HCT116 (cell line): Measurements from ENCODE around the gene CAMTA2. TPM values are rescaled to one million over a fixed set of nuclear protein-coding genes. Genes with fewer than 3 reads are reported as not detected.

Source experiments
- ATAC-seq: fragments of 200-7000 bp; cut with Tn5 transposase; 2 replicates; pipeline ENCODE4 v1.9.1; 2020; ENCODE audit warnings: mild to moderate bottlenecking, moderate library complexity
- BruUV-seq: library from RNA; stranded (reverse); fragments of 400-500 nt; replicated peaks from 2 replicates; lab custom pipeline; 2021; lab: Mats Ljungman, UMichigan
- CTCF ChIA-PET: fragments of 300-600 bp; sonication (Branson Sonifier 250); formaldehyde crosslinking; loops from one replicate; lab custom pipeline; 2021; ENCODE audit warnings: antibody characterized with exemption; lab: Charles Lee
- POLR2A ChIA-PET: fragments of 300-600, 350-600 bp; sonication (Branson Sonifier 250); formaldehyde crosslinking; loops from one replicate; lab custom pipeline; 2021; ENCODE audit warnings: antibody characterized with exemption; lab: Charles Lee
- RAD21 ChIA-PET, 2 experiments: fragments of 300-600 bp; sonication (Branson Sonifier 250); formaldehyde crosslinking; loops; one replicate each; lab custom pipeline; 2023; ENCODE audit warnings: low total read pairs in 2 of 2; ENCODE audit not compliant: uncharacterized antibody in 2 of 2, unreplicated experiment in 2 of 2, low non-redundant PET in 1 of 2; lab: Charles Lee
- DNase-seq: peaks from one replicate; pipeline ENCODE4 v3.0.0-alpha.2; 2010; ENCODE audit warnings: low read depth, low spot score
- H2AFZ ChIP-seq: fragments of 200-600 bp; shearing (Covaris generic), sonication (generic); 2 replicates; pipeline ENCODE4 v1.6.1; 2017; ENCODE audit warnings: low read depth, mixed run types, mixed read lengths, antibody characterized with exemption, low read length; ENCODE audit not compliant: poor library complexity, severe bottlenecking
- H3K27ac ChIP-seq: 2 replicates; pipeline ENCODE4 v1.5.1; 2012; ENCODE audit warnings: low read depth, low read length
- H3K27me3 ChIP-seq: fragments of 200-600 bp; sonication (generic); 2 replicates; pipeline ENCODE4 v1.6.1; 2016; ENCODE audit warnings: mixed run types, low read length, mixed read lengths; ENCODE audit not compliant: insufficient read depth
- H3K36me3 ChIP-seq, 2 experiments: fragments of 200-500 bp in 1 of 2; fragments of 200-600 bp in 1 of 2; sonication (Bioruptor generic) in 1 of 2; sonication (generic) in 1 of 2; 2 replicates each; pipeline versions ENCODE4 v1.5.1 to v1.6.1; 2014 to 2016; ENCODE audit warnings: low read length in 2 of 2, inconsistent platforms in 1 of 2, mixed read lengths in 1 of 2, mixed run types in 1 of 2; ENCODE audit not compliant: insufficient read depth in 2 of 2, control insufficient read depth in 1 of 2
- H3K4me1 ChIP-seq, 2 experiments: fragments of 200-600 bp in 1 of 2; sonication (generic) in 1 of 2; 2 replicates each; pipeline versions ENCODE4 v1.5.1 to v1.6.1; 2012 to 2017; ENCODE audit warnings: low read length in 2 of 2, inconsistent platforms in 1 of 2, mild to moderate bottlenecking in 1 of 2, mixed read lengths in 1 of 2, mixed run types in 1 of 2, moderate library complexity in 1 of 2; ENCODE audit not compliant: insufficient read depth in 2 of 2, control insufficient read depth in 1 of 2
- H3K4me2 ChIP-seq: fragments of 200-600 bp; sonication (generic); 2 replicates; pipeline ENCODE4 v1.6.1; 2017; ENCODE audit warnings: mixed run types, low read length, mixed read lengths
- H3K4me3 ChIP-seq, 2 experiments: fragments of 200-600 bp in 1 of 2; sonication (generic) in 1 of 2; replicated peaks in 1 of 2; 2 replicates each; pipeline ENCODE4 v1.5.1; 2011 to 2016; ENCODE audit warnings: low read length in 2 of 2, control low read depth in 1 of 2, low read depth in 1 of 2, mild to moderate bottlenecking in 1 of 2, mixed read lengths in 1 of 2, mixed run types in 1 of 2
- H3K79me2 ChIP-seq: fragments of 200-600 bp; sonication (generic); 2 replicates; pipeline ENCODE4 v1.6.1; 2017; ENCODE audit warnings: mild to moderate bottlenecking, mixed run types, low read length, moderate library complexity, mixed read lengths; ENCODE audit not compliant: insufficient read depth
- H3K9ac ChIP-seq: fragments of 200-600 bp; sonication (generic); 2 replicates; pipeline ENCODE4 v1.6.1; 2016; ENCODE audit warnings: low read length, mixed read lengths
- H3K9me2 ChIP-seq: fragments of 200-600 bp; sonication (generic), shearing (Covaris generic); 2 replicates; pipeline ENCODE4 v1.6.1; 2017; ENCODE audit warnings: mixed run types, mild to moderate bottlenecking, moderate library complexity; ENCODE audit not compliant: insufficient read depth
- H3K9me3 ChIP-seq, 2 experiments: fragments of 200-500 bp in 1 of 2; fragments of 200-600 bp in 1 of 2; sonication (Bioruptor generic) in 1 of 2; sonication (generic) in 1 of 2; 2 replicates each; pipeline ENCODE4 v1.6.1; 2014 to 2017; ENCODE audit warnings: low read length in 2 of 2, mixed read lengths in 2 of 2, inconsistent platforms in 1 of 2, low read depth in 1 of 2, mild to moderate bottlenecking in 1 of 2, mixed run types in 1 of 2, moderate library complexity in 1 of 2; ENCODE audit not compliant: control insufficient read depth in 1 of 2, insufficient read depth in 1 of 2
- H4K20me1 ChIP-seq: fragments of 200-600 bp; sonication (generic), shearing (Covaris generic); 2 replicates; pipeline ENCODE4 v1.6.1; 2017; ENCODE audit warnings: mixed run types, mild to moderate bottlenecking, moderate library complexity; ENCODE audit not compliant: insufficient read depth
- CBX3 ChIP-seq: IDR thresholded peaks from 2 replicates; pipeline ENCODE4 v1.6.1; 2012; ENCODE audit warnings: low read depth
- ELF1 ChIP-seq: IDR thresholded peaks from 2 replicates; pipeline ENCODE4 v1.6.1; 2012; ENCODE audit warnings: low read depth, borderline replicate concordance
- FOSL1 ChIP-seq: IDR thresholded peaks from 2 replicates; pipeline ENCODE4 v1.6.1; 2012; ENCODE audit warnings: low read depth
- SIN3A ChIP-seq: IDR thresholded peaks from 2 replicates; pipeline ENCODE4 v1.6.1; 2012; ENCODE audit warnings: low read depth
- ZFX ChIP-seq: fragments of 450-650 bp; IDR thresholded peaks from 2 replicates; pipeline ENCODE4 v1.6.1; 2017
- intact Hi-C: fragments of 100-400 bp; cut with micrococcal nuclease; formaldehyde crosslinking; loops from 2 replicates; pipeline ENCODE4 v1.10.0; 2022
- total RNA-seq: library from RNA; stranded (reverse); gene quantifications from one replicate; pipeline ENCODE4 v1.2.1, GENCODE V29; 2021; ENCODE audit not compliant: unreplicated experiment
- TF ChIP-seq, protein P1 (sequence below): IDR thresholded peaks from 2 replicates; pipeline ENCODE4 v1.6.1; 2011; ENCODE audit warnings: mild to moderate bottlenecking, low read length, moderate library complexity; ENCODE audit not compliant: insufficient replicate concordance; ENCODE audit errors: extremely low read depth
- TF ChIP-seq, protein P2 (sequence below): IDR thresholded peaks from 2 replicates; pipeline ENCODE4 v1.6.1; 2012; ENCODE audit warnings: low read depth

Gene CAMTA2
- total RNA-seq, 1 experiment from 2014 or later: 37.8 TPM

GRCh38 chr17:4939546-4939795, 48.0 kb downstream of the CAMTA2 start:
- no peak overlapping the region for H2AFZ ChIP-seq
- H3K4me1 ChIP-seq: peaks cover 10 to 35% of the 10 kb centered on the region in 2 experiments
- DNase-seq (no peak), ATAC-seq (peak; percentile 0; the same call in 1 of the 2 replicates)
- H3K9ac ChIP-seq: peak overlapping the region; percentile 96
- H3K79me2 ChIP-seq: peaks cover 60% of the 10 kb centered on the region
- POLR2A ChIA-PET: interaction anchor here (1.0 to 2.1 kb wide), 8 partner anchors 9 to 229 kb away, joined by 3 to 30 read pairs (median 7); partner anchors contain the start of genes ARRB2, CAMTA2, ENO3 and PFN1
- intact Hi-C loops: no loop called here
- TF ChIP-seq, protein P1, sequence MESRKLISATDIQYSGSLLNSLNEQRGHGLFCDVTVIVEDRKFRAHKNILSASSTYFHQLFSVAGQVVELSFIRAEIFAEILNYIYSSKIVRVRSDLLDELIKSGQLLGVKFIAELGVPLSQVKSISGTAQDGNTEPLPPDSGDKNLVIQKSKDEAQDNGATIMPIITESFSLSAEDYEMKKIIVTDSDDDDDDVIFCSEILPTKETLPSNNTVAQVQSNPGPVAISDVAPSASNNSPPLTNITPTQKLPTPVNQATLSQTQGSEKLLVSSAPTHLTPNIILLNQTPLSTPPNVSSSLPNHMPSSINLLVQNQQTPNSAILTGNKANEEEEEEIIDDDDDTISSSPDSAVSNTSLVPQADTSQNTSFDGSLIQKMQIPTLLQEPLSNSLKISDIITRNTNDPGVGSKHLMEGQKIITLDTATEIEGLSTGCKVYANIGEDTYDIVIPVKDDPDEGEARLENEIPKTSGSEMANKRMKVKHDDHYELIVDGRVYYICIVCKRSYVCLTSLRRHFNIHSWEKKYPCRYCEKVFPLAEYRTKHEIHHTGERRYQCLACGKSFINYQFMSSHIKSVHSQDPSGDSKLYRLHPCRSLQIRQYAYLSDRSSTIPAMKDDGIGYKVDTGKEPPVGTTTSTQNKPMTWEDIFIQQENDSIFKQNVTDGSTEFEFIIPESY: no peak
- no peak for TF ChIP-seq SIN3A
- peak; percentile 60; the same call in 1 of the 2 replicates for TF ChIP-seq ZFX
- BruUV-seq: no TSS peak
- no peaks in the 10 kb centered on the region for H3K9me3 ChIP-seq
- H3K4me2 ChIP-seq: peak overlapping the region; percentile 100
- RAD21 ChIA-PET: interaction anchor here (1.5 to 2.1 kb wide), 3 partner anchors 28 to 30 kb away, joined by 6 to 11 read pairs (median 8); partner anchors contain the start of gene SPAG7 (in 2 of the 2)
- no peaks in the 10 kb centered on the region for H3K27me3 ChIP-seq
- H4K20me1 ChIP-seq: no peaks in the 10 kb centered on the region
- CTCF ChIA-PET: interaction anchor here (0.9 to 2.4 kb wide), 7 partner anchors 9 to 229 kb away, joined by 3 to 15 read pairs (median 3); partner anchors contain the start of genes ARRB2, CHRNE, PFN1 and SPAG7
- H3K27ac ChIP-seq: peak overlapping the region; percentile 95
- no peaks in the 10 kb centered on the region for H3K9me2 ChIP-seq
- peaks cover 0 to 26% of the 10 kb centered on the region in 2 experiments; a peak in 1 of 4 replicates for H3K36me3 ChIP-seq
- H3K4me3 ChIP-seq: peak overlapping the region; percentile 86 to 93

DNA sequence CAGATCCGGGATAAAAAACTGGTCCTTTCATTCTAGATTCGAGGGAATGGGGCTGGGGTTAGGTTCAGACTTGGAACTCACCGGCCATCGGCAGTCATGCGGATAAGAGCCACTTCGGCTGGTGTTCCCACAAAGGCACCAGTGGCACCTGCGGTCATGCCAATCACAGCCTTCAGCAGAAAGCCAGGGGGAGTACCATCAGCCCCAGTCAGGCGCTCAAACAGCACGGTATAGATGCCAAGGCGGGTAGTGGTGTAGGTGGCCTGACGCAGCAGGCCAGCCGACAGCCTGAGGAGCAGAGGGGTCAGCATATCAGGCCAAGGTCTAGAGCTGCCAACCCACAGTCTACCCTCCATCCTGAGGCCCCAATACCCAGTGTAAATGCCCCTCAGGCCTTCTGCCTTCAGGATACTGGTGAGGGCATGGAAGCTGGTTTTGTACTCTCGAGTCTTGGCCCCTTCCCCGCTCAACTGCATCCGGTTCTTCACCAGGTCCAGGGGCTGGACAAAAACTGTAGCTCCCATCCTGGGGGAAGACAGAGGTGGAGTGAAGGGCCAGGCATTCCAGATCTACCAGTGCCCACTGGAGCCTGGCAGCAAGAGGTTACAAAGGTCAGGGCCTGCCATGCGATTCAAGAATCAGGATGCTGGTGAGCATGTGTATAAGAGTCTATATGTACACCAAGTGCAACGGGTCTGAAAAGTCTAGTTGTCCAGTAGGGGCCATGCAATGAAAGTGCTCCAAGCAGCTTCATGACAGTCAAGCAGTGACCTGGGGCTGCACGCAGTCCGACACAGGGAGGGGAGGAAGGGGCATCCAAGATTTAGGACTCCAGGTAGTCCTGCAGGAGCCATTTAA, 48.6 kb downstream of the CAMTA2 start:
- Histone ChIP-seq H3K79me2 (peaks cover 54% of the 10 kb centered on the region), H3K36me3 (peaks cover 0 to 21% of the 10 kb centered on the region in 2 experiments; a peak in 1 of 4 replicates), H3K4me2 (peak overlapping the region; percentile 100), H3K9me2 (no peaks in the 10 kb centered on the region), H3K9ac (peak overlapping the region; percentile 96), H3K4me3 (peak overlapping the region; percentile 86 to 93), H2AFZ (no peak overlapping the region), H3K27me3 (no peaks in the 10 kb centered on the region), H4K20me1 (no peaks in the 10 kb centered on the region), H3K27ac (peak overlapping the region; percentile 95), H3K9me3 (no peaks in the 10 kb centered on the region), H3K4me1 (peaks cover 16 to 37% of the 10 kb centered on the region in 2 experiments)
- TF ChIP-seq FOSL1 (no peak), CBX3 (no peak), ELF1 (no peak)
- TF ChIP-seq, protein P2, sequence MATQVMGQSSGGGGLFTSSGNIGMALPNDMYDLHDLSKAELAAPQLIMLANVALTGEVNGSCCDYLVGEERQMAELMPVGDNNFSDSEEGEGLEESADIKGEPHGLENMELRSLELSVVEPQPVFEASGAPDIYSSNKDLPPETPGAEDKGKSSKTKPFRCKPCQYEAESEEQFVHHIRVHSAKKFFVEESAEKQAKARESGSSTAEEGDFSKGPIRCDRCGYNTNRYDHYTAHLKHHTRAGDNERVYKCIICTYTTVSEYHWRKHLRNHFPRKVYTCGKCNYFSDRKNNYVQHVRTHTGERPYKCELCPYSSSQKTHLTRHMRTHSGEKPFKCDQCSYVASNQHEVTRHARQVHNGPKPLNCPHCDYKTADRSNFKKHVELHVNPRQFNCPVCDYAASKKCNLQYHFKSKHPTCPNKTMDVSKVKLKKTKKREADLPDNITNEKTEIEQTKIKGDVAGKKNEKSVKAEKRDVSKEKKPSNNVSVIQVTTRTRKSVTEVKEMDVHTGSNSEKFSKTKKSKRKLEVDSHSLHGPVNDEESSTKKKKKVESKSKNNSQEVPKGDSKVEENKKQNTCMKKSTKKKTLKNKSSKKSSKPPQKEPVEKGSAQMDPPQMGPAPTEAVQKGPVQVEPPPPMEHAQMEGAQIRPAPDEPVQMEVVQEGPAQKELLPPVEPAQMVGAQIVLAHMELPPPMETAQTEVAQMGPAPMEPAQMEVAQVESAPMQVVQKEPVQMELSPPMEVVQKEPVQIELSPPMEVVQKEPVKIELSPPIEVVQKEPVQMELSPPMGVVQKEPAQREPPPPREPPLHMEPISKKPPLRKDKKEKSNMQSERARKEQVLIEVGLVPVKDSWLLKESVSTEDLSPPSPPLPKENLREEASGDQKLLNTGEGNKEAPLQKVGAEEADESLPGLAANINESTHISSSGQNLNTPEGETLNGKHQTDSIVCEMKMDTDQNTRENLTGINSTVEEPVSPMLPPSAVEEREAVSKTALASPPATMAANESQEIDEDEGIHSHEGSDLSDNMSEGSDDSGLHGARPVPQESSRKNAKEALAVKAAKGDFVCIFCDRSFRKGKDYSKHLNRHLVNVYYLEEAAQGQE: no peak
- intact Hi-C loops: no loop called here
- RAD21 ChIA-PET: interaction anchor here (1.8 to 2.1 kb wide), 2 partner anchors 29 to 30 kb away, joined by 8 to 11 read pairs; partner anchors contain the start of gene SPAG7 (in 1 of the 2)
- TSS peak; percentile 21 for BruUV-seq
- no peak for ATAC-seq
- POLR2A ChIA-PET: interaction anchor here (1.1 to 2.1 kb wide), 4 partner anchors 20 to 123 kb away, joined by 3 to 30 read pairs (median 5); partner anchors contain the start of genes CAMTA2 and SPAG7
- CTCF ChIA-PET: interaction anchor here (1.3 to 2.4 kb wide), 3 partner anchors 28 to 123 kb away, joined by 3 to 15 read pairs (median 12); partner anchors contain the start of gene SPAG7
- DNase-seq: no peak
